ENCODE data around the gene ARHGAP10. TPM values are rescaled to one million over a fixed set of nuclear protein-coding genes. Genes with fewer than 3 reads are reported as not detected.

ARHGAP10 gene
- total and polyA plus RNA-seq, 4 experiments from 2014 or later: 6.4 to 8.3 (median 7.8) TPM

GRCh38 chr4:148073349-148073748, 341.5 kb downstream of the ARHGAP10 start:
- peaks cover 72 to 75% of the 10 kb centered on the region in 2 donors for H3K36me3 Mint-ChIP-seq
- H3K4me1 ChIP-seq (ENCODE audit: insufficient read depth, low read length): no peaks in the 10 kb centered on the region
- H3K9me3 ChIP-seq (ENCODE audit: control insufficient read depth in 1 of 2, low read length in 2 of 2): peaks cover 0 to 32% of the 10 kb centered on the region in 2 donors
- no peaks in the 10 kb centered on the region for H3K27me3 Mint-ChIP-seq
- ChIA-PET POLR2A (ENCODE audit: partially characterized antibody) (no interaction called here), CTCF (ENCODE audit: partially characterized antibody) (no interaction called here)
- no peaks in the 10 kb centered on the region for H3K27me3 ChIP-seq (ENCODE audit: insufficient read depth, low read length)
- H3K27ac ChIP-seq (ENCODE audit: low read depth, low read length): no peak overlapping the region
- no peak overlapping the region for H3K4me3 ChIP-seq (ENCODE audit: low read length in 2 of 2)
- no peak overlapping the region for H3K4me3 Mint-ChIP-seq
- H3K27ac Mint-ChIP-seq: peak overlapping the region in 1 of 7 donors; percentile 81
- intact Hi-C loops (cut with micrococcal nuclease): no loop called here
- H3K36me3 ChIP-seq (ENCODE audit: insufficient read depth, low read length): no peaks in the 10 kb centered on the region
- H3K9me3 Mint-ChIP-seq: peaks cover 0 to 58% (median 48%) of the 10 kb centered on the region in 8 donors
- DNase-seq: no peak
- H3K4me1 Mint-ChIP-seq: no peaks in the 10 kb centered on the region

GRCh38 chr4:148074462-148074861, 342.6 kb downstream of the ARHGAP10 start:
- H3K27me3 Mint-ChIP-seq: no peaks in the 10 kb centered on the region
- H3K4me1 ChIP-seq (ENCODE audit: insufficient read depth, low read length): no peaks in the 10 kb centered on the region
- peaks cover 0 to 58% (median 48%) of the 10 kb centered on the region in 8 donors for H3K9me3 Mint-ChIP-seq
- ChIA-PET POLR2A (ENCODE audit: partially characterized antibody) (no interaction called here), CTCF (ENCODE audit: partially characterized antibody) (no interaction called here)
- H3K27ac Mint-ChIP-seq: peak overlapping the region in 2 of 7 donors; percentile 41 to 42
- intact Hi-C loops (cut with micrococcal nuclease): no loop called here
- peaks cover 76 to 84% of the 10 kb centered on the region in 2 donors for H3K36me3 Mint-ChIP-seq
- peak overlapping the region in 1 of 8 donors; percentile 17 for H3K4me3 Mint-ChIP-seq
- no peaks in the 10 kb centered on the region for H3K27me3 ChIP-seq (ENCODE audit: insufficient read depth, low read length)
- no peak for DNase-seq
- no peak overlapping the region for H3K4me3 ChIP-seq (ENCODE audit: low read length in 2 of 2)
- H3K4me1 Mint-ChIP-seq: no peaks in the 10 kb centered on the region
- no peaks in the 10 kb centered on the region for H3K36me3 ChIP-seq (ENCODE audit: insufficient read depth, low read length)
- H3K27ac ChIP-seq (ENCODE audit: low read depth, low read length): no peak overlapping the region
- peaks cover 0 to 32% of the 10 kb centered on the region in 2 donors for H3K9me3 ChIP-seq (ENCODE audit: control insufficient read depth in 1 of 2, low read length in 2 of 2)

- ChIA-PET POLR2A (ENCODE audit: partially characterized antibody) (no interaction called here), CTCF (ENCODE audit: partially characterized antibody) (no interaction called here)
- no peaks in the 10 kb centered on the region for H3K27me3 ChIP-seq (ENCODE audit: insufficient read depth, low read length)
- Mint-ChIP-seq H3K9me3 (peaks cover 0 to 58% (median 48%) of the 10 kb centered on the region in 8 donors), H3K27me3 (no peaks in the 10 kb centered on the region), H3K36me3 (peaks cover 83 to 94% of the 10 kb centered on the region in 2 donors), H3K4me3 (peak overlapping the region in 1 of 8 donors; percentile 21), H3K27ac (no peak overlapping the region), H3K4me1 (no peaks in the 10 kb centered on the region)
- H3K4me3 ChIP-seq (ENCODE audit: low read length in 2 of 2): no peak overlapping the region
- DNase-seq: no peak
- no peaks in the 10 kb centered on the region for H3K36me3 ChIP-seq (ENCODE audit: insufficient read depth, low read length)
- H3K27ac ChIP-seq (ENCODE audit: low read depth, low read length): no peak overlapping the region
- H3K9me3 ChIP-seq (ENCODE audit: control insufficient read depth in 1 of 2, low read length in 2 of 2): peaks cover 0 to 32% of the 10 kb centered on the region in 2 donors
- intact Hi-C loops (cut with micrococcal nuclease): no loop called here
- no peaks in the 10 kb centered on the region for H3K4me1 ChIP-seq (ENCODE audit: insufficient read depth, low read length)
Measured at GRCh38 chr4:148075438-148075837, 343.6 kb downstream of the ARHGAP10 start.

- peak overlapping the region in 1 of 7 donors; percentile 12 for H3K27ac Mint-ChIP-seq
- H3K27ac ChIP-seq (ENCODE audit: low read depth, low read length): no peak overlapping the region
- H3K36me3 Mint-ChIP-seq: peaks cover 87 to 96% of the 10 kb centered on the region in 2 donors
- no peaks in the 10 kb centered on the region for H3K4me1 ChIP-seq (ENCODE audit: insufficient read depth, low read length)
- peaks cover 0 to 32% of the 10 kb centered on the region in 2 donors for H3K9me3 ChIP-seq (ENCODE audit: control insufficient read depth in 1 of 2, low read length in 2 of 2)
- no peaks in the 10 kb centered on the region for H3K27me3 ChIP-seq (ENCODE audit: insufficient read depth, low read length)
- H3K4me1 Mint-ChIP-seq: no peaks in the 10 kb centered on the region
- H3K9me3 Mint-ChIP-seq: peaks cover 0 to 58% (median 46%) of the 10 kb centered on the region in 8 donors
- no peaks in the 10 kb centered on the region for H3K27me3 Mint-ChIP-seq
- H3K4me3 Mint-ChIP-seq: no peak overlapping the region
- intact Hi-C loops (cut with micrococcal nuclease): no loop called here
- H3K4me3 ChIP-seq (ENCODE audit: low read length in 2 of 2): no peak overlapping the region
- H3K36me3 ChIP-seq (ENCODE audit: insufficient read depth, low read length): peaks cover 4% of the 10 kb centered on the region
- CTCF ChIA-PET (ENCODE audit: partially characterized antibody): interaction anchor here (1.0 kb wide), 1 partner anchor 18 kb away, joined by 3 read pairs; no protein-coding TSS in a partner anchor
- POLR2A ChIA-PET (ENCODE audit: partially characterized antibody): interaction anchor here (1.0 to 1.6 kb wide), 2 partner anchors 18 to 366 kb away, joined by 3 to 4 read pairs; no protein-coding TSS in a partner anchor
- no peak for DNase-seq
Measured at GRCh38 chr4:148076964-148077363, 345.1 kb downstream of the ARHGAP10 start.

- H3K4me3 Mint-ChIP-seq: no peak overlapping the region
- intact Hi-C loops (cut with micrococcal nuclease): no loop called here
- peaks cover 4% of the 10 kb centered on the region for H3K36me3 ChIP-seq (ENCODE audit: insufficient read depth, low read length)
Measured at GRCh38 chr4:148077581-148077980, 345.7 kb downstream of the ARHGAP10 start.

GRCh38 chr4:148078061-148078460, 346.2 kb downstream of the ARHGAP10 start:
- H3K27me3 Mint-ChIP-seq: no peaks in the 10 kb centered on the region
- H3K36me3 ChIP-seq (ENCODE audit: insufficient read depth, low read length): peaks cover 4% of the 10 kb centered on the region
- CTCF ChIA-PET (ENCODE audit: partially characterized antibody): no interaction called here
- POLR2A ChIA-PET (ENCODE audit: partially characterized antibody): interaction anchor here (1.0 to 1.6 kb wide), 2 partner anchors 17 to 365 kb away, joined by 3 to 4 read pairs; no protein-coding TSS in a partner anchor
- H3K4me3 ChIP-seq (ENCODE audit: low read length in 2 of 2): no peak overlapping the region
- peak overlapping the region in 3 of 7 donors; percentile 18 to 43 (median 21) for H3K27ac Mint-ChIP-seq
- intact Hi-C loops (cut with micrococcal nuclease): no loop called here
- H3K4me3 Mint-ChIP-seq: no peak overlapping the region
- no peak overlapping the region for H3K27ac ChIP-seq (ENCODE audit: low read depth, low read length)
- H3K27me3 ChIP-seq (ENCODE audit: insufficient read depth, low read length): no peaks in the 10 kb centered on the region
- no peaks in the 10 kb centered on the region for H3K4me1 ChIP-seq (ENCODE audit: insufficient read depth, low read length)
- H3K9me3 Mint-ChIP-seq: peaks cover 0 to 52% (median 42%) of the 10 kb centered on the region in 8 donors
- H3K4me1 Mint-ChIP-seq: peaks cover 0 to 2% (median 0%) of the 10 kb centered on the region in 4 donors
- peaks cover 78 to 90% of the 10 kb centered on the region in 2 donors for H3K36me3 Mint-ChIP-seq
- DNase-seq: no peak
- peaks cover 0 to 31% of the 10 kb centered on the region in 2 donors for H3K9me3 ChIP-seq (ENCODE audit: control insufficient read depth in 1 of 2, low read length in 2 of 2)

More at GRCh38 chr4:148077581-148077980, 345.7 kb downstream of the ARHGAP10 start:
- Mint-ChIP-seq H3K27me3 (no peaks in the 10 kb centered on the region), H3K36me3 (peaks cover 82 to 95% of the 10 kb centered on the region in 2 donors), H3K27ac (no peak overlapping the region), H3K9me3 (peaks cover 0 to 57% (median 44%) of the 10 kb centered on the region in 8 donors), H3K4me1 (peaks cover 0 to 2% (median 0%) of the 10 kb centered on the region in 4 donors)
- Histone ChIP-seq H3K27ac (ENCODE audit: low read depth, low read length) (no peak overlapping the region), H3K9me3 (ENCODE audit: control insufficient read depth in 1 of 2, low read length in 2 of 2) (peaks cover 0 to 32% of the 10 kb centered on the region in 2 donors), H3K27me3 (ENCODE audit: insufficient read depth, low read length) (no peaks in the 10 kb centered on the region), H3K4me3 (ENCODE audit: low read length in 2 of 2) (no peak overlapping the region), H3K4me1 (ENCODE audit: insufficient read depth, low read length) (no peaks in the 10 kb centered on the region)
- POLR2A ChIA-PET (ENCODE audit: partially characterized antibody): interaction anchor here (1.0 to 1.6 kb wide), 2 partner anchors 17 to 366 kb away, joined by 3 to 4 read pairs; no protein-coding TSS in a partner anchor
- CTCF ChIA-PET (ENCODE audit: partially characterized antibody): no interaction called here
- DNase-seq: no peak

- Histone ChIP-seq H3K36me3 (ENCODE audit: insufficient read depth, low read length) (peaks cover 4% of the 10 kb centered on the region), H3K4me1 (ENCODE audit: insufficient read depth, low read length) (no peaks in the 10 kb centered on the region), H3K27ac (ENCODE audit: low read depth, low read length) (no peak overlapping the region), H3K9me3 (ENCODE audit: control insufficient read depth in 1 of 2, low read length in 2 of 2) (peaks cover 0 to 12% of the 10 kb centered on the region in 2 donors), H3K4me3 (ENCODE audit: low read length in 2 of 2) (no peak overlapping the region), H3K27me3 (ENCODE audit: insufficient read depth, low read length) (no peaks in the 10 kb centered on the region)
- no peak for DNase-seq
- H3K4me1 Mint-ChIP-seq: peaks cover 2 to 11% (median 5%) of the 10 kb centered on the region in 4 donors
- H3K36me3 Mint-ChIP-seq: peaks cover 70 to 84% of the 10 kb centered on the region in 2 donors
- H3K27me3 Mint-ChIP-seq: no peaks in the 10 kb centered on the region
- H3K9me3 Mint-ChIP-seq: peaks cover 2 to 33% (median 26%) of the 10 kb centered on the region in 8 donors
- H3K4me3 Mint-ChIP-seq: no peak overlapping the region
- intact Hi-C loops (cut with micrococcal nuclease): no loop called here
- CTCF ChIA-PET (ENCODE audit: partially characterized antibody): no interaction called here
- POLR2A ChIA-PET (ENCODE audit: partially characterized antibody): interaction anchor here (0.9 kb wide), 1 partner anchor 27 kb away, joined by 3 read pairs; no protein-coding TSS in a partner anchor
- no peak overlapping the region for H3K27ac Mint-ChIP-seq
Measured at GRCh38 chr4:148079961-148080360, 348.1 kb downstream of the ARHGAP10 start.
